ENCODE data around the gene SPECC1L. TPM values are rescaled to one million over a fixed set of nuclear protein-coding genes. Genes with fewer than 3 reads are reported as not detected.

The SPECC1L gene
- polyA plus RNA-seq, 4 donors = 6.0 to 29.9 (median 9.9) TPM

- DNase-seq = no peak
- Histone ChIP-seq H3K36me3 (ENCODE audit: control insufficient read depth in 3 of 3, insufficient read depth in 2 of 3, low read depth in 1 of 3, low read length in 3 of 3) (peaks cover 0 to 10% (median 2%) of the 10 kb centered on the region in 3 donors), H3K4me3 (ENCODE audit: low read depth in 1 of 3, low read length in 3 of 3) (no peak overlapping the region), H3K9me3 (ENCODE audit: control insufficient read depth in 2 of 2, insufficient read depth in 1 of 2, low read depth in 1 of 2, low read length in 1 of 2) (no peaks in the 10 kb centered on the region), H3K27ac (ENCODE audit: low read depth in 1 of 3, low read length in 2 of 3) (no peak overlapping the region), H3K4me1 (ENCODE audit: control insufficient read depth in 3 of 3, insufficient read depth in 2 of 3, low read depth in 1 of 3, low read length in 2 of 3) (peaks cover 0 to 6% (median 0%) of the 10 kb centered on the region in 3 donors), H3K27me3 (ENCODE audit: control insufficient read depth in 3 of 3, insufficient read depth in 3 of 3, low read length in 3 of 3) (no peaks in the 10 kb centered on the region)
- 89 to 97% (median 95%) methylated on average over 2 of the region's 2 CpGs for WGBS, 3 donors
- FAIRE-seq = no peak
Measured at GRCh38 chr22:24390156-24390555, 119.5 kb downstream of the SPECC1L start.

- H3K4me1 ChIP-seq (ENCODE audit: control insufficient read depth in 3 of 3, insufficient read depth in 2 of 3, low read depth in 1 of 3, low read length in 2 of 3) = peaks cover 0 to 6% (median 0%) of the 10 kb centered on the region in 3 donors
- DNase-seq (no peak), FAIRE-seq (no peak)
- peaks cover 0 to 11% (median 2%) of the 10 kb centered on the region in 3 donors for H3K36me3 ChIP-seq (ENCODE audit: control insufficient read depth in 3 of 3, insufficient read depth in 2 of 3, low read depth in 1 of 3, low read length in 3 of 3)
- H3K27ac ChIP-seq (ENCODE audit: low read depth in 1 of 3, low read length in 2 of 3) = no peak overlapping the region
- WGBS, 3 donors = 57 to 94% (median 65%) methylated on average over 7 of the region's 7 CpGs
- H3K9me3 ChIP-seq (ENCODE audit: control insufficient read depth in 2 of 2, insufficient read depth in 1 of 2, low read depth in 1 of 2, low read length in 1 of 2) = no peaks in the 10 kb centered on the region
- H3K27me3 ChIP-seq (ENCODE audit: control insufficient read depth in 3 of 3, insufficient read depth in 3 of 3, low read length in 3 of 3) = no peaks in the 10 kb centered on the region
- H3K4me3 ChIP-seq (ENCODE audit: low read depth in 1 of 3, low read length in 3 of 3) = no peak overlapping the region
Measured at GRCh38 chr22:24390576-24390975, 119.9 kb downstream of the SPECC1L start.

- Histone ChIP-seq H3K4me3 (ENCODE audit: low read depth in 1 of 3, low read length in 3 of 3) (no peak overlapping the region), H3K9me3 (ENCODE audit: control insufficient read depth in 2 of 2, insufficient read depth in 1 of 2, low read depth in 1 of 2, low read length in 1 of 2) (no peaks in the 10 kb centered on the region), H3K36me3 (ENCODE audit: control insufficient read depth in 3 of 3, insufficient read depth in 2 of 3, low read depth in 1 of 3, low read length in 3 of 3) (peaks cover 2 to 19% (median 2%) of the 10 kb centered on the region in 3 donors), H3K27me3 (ENCODE audit: control insufficient read depth in 3 of 3, insufficient read depth in 3 of 3, low read length in 3 of 3) (no peaks in the 10 kb centered on the region), H3K27ac (ENCODE audit: low read depth in 1 of 3, low read length in 2 of 3) (no peak overlapping the region), H3K4me1 (ENCODE audit: control insufficient read depth in 3 of 3, insufficient read depth in 2 of 3, low read depth in 1 of 3, low read length in 2 of 3) (peaks cover 0 to 6% (median 0%) of the 10 kb centered on the region in 3 donors)
- FAIRE-seq (no peak), DNase-seq (no peak)
- 74 to 92% (median 90%) methylated on average over 3 of the region's 3 CpGs for WGBS, 3 donors
Measured at GRCh38 chr22:24391836-24392217, 121.2 kb downstream of the SPECC1L start.

GRCh38 chr22:24392218-24392931 is 121.7 kb downstream of the SPECC1L start:
- no peak overlapping the region for H3K4me3 ChIP-seq (ENCODE audit: low read depth in 1 of 3, low read length in 3 of 3)
- FAIRE-seq = no peak
- H3K4me1 ChIP-seq (ENCODE audit: control insufficient read depth in 3 of 3, insufficient read depth in 2 of 3, low read depth in 1 of 3, low read length in 2 of 3) = peaks cover 0 to 6% (median 0%) of the 10 kb centered on the region in 3 donors
- peaks cover 2 to 22% (median 2%) of the 10 kb centered on the region in 3 donors for H3K36me3 ChIP-seq (ENCODE audit: control insufficient read depth in 3 of 3, insufficient read depth in 2 of 3, low read depth in 1 of 3, low read length in 3 of 3)
- WGBS, 3 donors = 65 to 75% (median 66%) methylated on average over 4 of the region's 4 CpGs
- H3K27ac ChIP-seq (ENCODE audit: low read depth in 1 of 3, low read length in 2 of 3) = no peak overlapping the region
- DNase-seq = peak in 1 of 2 donors; percentile 16
- no peaks in the 10 kb centered on the region for H3K27me3 ChIP-seq (ENCODE audit: control insufficient read depth in 3 of 3, insufficient read depth in 3 of 3, low read length in 3 of 3)
- H3K9me3 ChIP-seq (ENCODE audit: control insufficient read depth in 2 of 2, insufficient read depth in 1 of 2, low read depth in 1 of 2, low read length in 1 of 2) = no peaks in the 10 kb centered on the region

GRCh38 chr22:24393012-24393559 is 122.5 kb downstream of the SPECC1L start:
- Histone ChIP-seq H3K36me3 (ENCODE audit: control insufficient read depth in 3 of 3, insufficient read depth in 2 of 3, low read depth in 1 of 3, low read length in 3 of 3) (peaks cover 2 to 25% (median 2%) of the 10 kb centered on the region in 3 donors), H3K9me3 (ENCODE audit: control insufficient read depth in 2 of 2, insufficient read depth in 1 of 2, low read depth in 1 of 2, low read length in 1 of 2) (no peaks in the 10 kb centered on the region), H3K27me3 (ENCODE audit: control insufficient read depth in 3 of 3, insufficient read depth in 3 of 3, low read length in 3 of 3) (no peaks in the 10 kb centered on the region), H3K27ac (ENCODE audit: low read depth in 1 of 3, low read length in 2 of 3) (no peak overlapping the region), H3K4me1 (ENCODE audit: control insufficient read depth in 3 of 3, insufficient read depth in 2 of 3, low read depth in 1 of 3, low read length in 2 of 3) (peaks cover 0 to 6% (median 0%) of the 10 kb centered on the region in 3 donors), H3K4me3 (ENCODE audit: low read depth in 1 of 3, low read length in 3 of 3) (no peak overlapping the region)
- 96 to 98% (median 98%) methylated on average over 2 of the region's 2 CpGs for WGBS, 3 donors
- FAIRE-seq (no peak), DNase-seq (no peak)

- Histone ChIP-seq H3K27ac (ENCODE audit: low read depth in 1 of 3, low read length in 2 of 3) (no peak overlapping the region), H3K27me3 (ENCODE audit: control insufficient read depth in 3 of 3, insufficient read depth in 3 of 3, low read length in 3 of 3) (no peaks in the 10 kb centered on the region), H3K36me3 (ENCODE audit: control insufficient read depth in 3 of 3, insufficient read depth in 2 of 3, low read depth in 1 of 3, low read length in 3 of 3) (peaks cover 2 to 29% (median 2%) of the 10 kb centered on the region in 3 donors), H3K4me3 (ENCODE audit: low read depth in 1 of 3, low read length in 3 of 3) (no peak overlapping the region), H3K4me1 (ENCODE audit: control insufficient read depth in 3 of 3, insufficient read depth in 2 of 3, low read depth in 1 of 3, low read length in 2 of 3) (peaks cover 0 to 6% (median 0%) of the 10 kb centered on the region in 3 donors), H3K9me3 (ENCODE audit: control insufficient read depth in 2 of 2, insufficient read depth in 1 of 2, low read depth in 1 of 2, low read length in 1 of 2) (no peaks in the 10 kb centered on the region)
- no peak for FAIRE-seq
- WGBS, 3 donors = 77 to 92% (median 85%) methylated on average over 3 of the region's 3 CpGs
- DNase-seq = no peak
Measured at GRCh38 chr22:24393848-24394247, 123.2 kb downstream of the SPECC1L start.

GRCh38 chr22:24394254-24394653 is 123.6 kb downstream of the SPECC1L start:
- Histone ChIP-seq H3K4me3 (ENCODE audit: low read depth in 1 of 3, low read length in 3 of 3) (no peak overlapping the region), H3K27me3 (ENCODE audit: control insufficient read depth in 3 of 3, insufficient read depth in 3 of 3, low read length in 3 of 3) (no peaks in the 10 kb centered on the region), H3K36me3 (ENCODE audit: control insufficient read depth in 3 of 3, insufficient read depth in 2 of 3, low read depth in 1 of 3, low read length in 3 of 3) (peaks cover 2 to 31% (median 2%) of the 10 kb centered on the region in 3 donors), H3K9me3 (ENCODE audit: control insufficient read depth in 2 of 2, insufficient read depth in 1 of 2, low read depth in 1 of 2, low read length in 1 of 2) (no peaks in the 10 kb centered on the region), H3K27ac (ENCODE audit: low read depth in 1 of 3, low read length in 2 of 3) (no peak overlapping the region), H3K4me1 (ENCODE audit: control insufficient read depth in 3 of 3, insufficient read depth in 2 of 3, low read depth in 1 of 3, low read length in 2 of 3) (peaks cover 0 to 6% (median 0%) of the 10 kb centered on the region in 3 donors)
- FAIRE-seq (no peak), DNase-seq (no peak)
- WGBS, 3 donors = 88 to 96% (median 95%) methylated on average over 2 of the region's 2 CpGs

GRCh38 chr22:24398409-24398808 is 127.8 kb downstream of the SPECC1L start:
- H3K36me3 ChIP-seq (ENCODE audit: control insufficient read depth in 3 of 3, insufficient read depth in 2 of 3, low read depth in 1 of 3, low read length in 3 of 3) = peaks cover 0 to 32% (median 2%) of the 10 kb centered on the region in 3 donors
- H3K4me3 ChIP-seq (ENCODE audit: low read depth in 1 of 3, low read length in 3 of 3) = no peak overlapping the region
- no peaks in the 10 kb centered on the region for H3K9me3 ChIP-seq (ENCODE audit: control insufficient read depth in 2 of 2, insufficient read depth in 1 of 2, low read depth in 1 of 2, low read length in 1 of 2)
- FAIRE-seq (no peak), DNase-seq (no peak)
- no peaks in the 10 kb centered on the region for H3K27me3 ChIP-seq (ENCODE audit: control insufficient read depth in 3 of 3, insufficient read depth in 3 of 3, low read length in 3 of 3)
- H3K27ac ChIP-seq (ENCODE audit: low read depth in 1 of 3, low read length in 2 of 3) = no peak overlapping the region
- peaks cover 2 to 19% (median 14%) of the 10 kb centered on the region in 3 donors for H3K4me1 ChIP-seq (ENCODE audit: control insufficient read depth in 3 of 3, insufficient read depth in 2 of 3, low read depth in 1 of 3, low read length in 2 of 3)

All from small intestine (tissue), 7 donors.